Osteoblast (primary cell): ENCODE data around the gene PARM1. TPM values are rescaled to one million over a fixed set of nuclear protein-coding genes. Genes with fewer than 3 reads are reported as not detected.

Experiments used
- DNase-seq: peaks from one replicate; pipeline ENCODE4 v3.0.0; 2011; ENCODE audit warnings: low spot score, mixed read lengths; ENCODE audit not compliant: insufficient read length; ENCODE audit errors: missing footprints
- H2AFZ ChIP-seq: 2 replicates; pipeline ENCODE4 v1.6.0; 2011; ENCODE audit warnings: mild to moderate bottlenecking, low read length
- H3K27ac ChIP-seq: 2 replicates; pipeline ENCODE4 v1.5.1; 2011; ENCODE audit warnings: mild to moderate bottlenecking, low read depth, low read length, moderate library complexity
- H3K27me3 ChIP-seq: 2 replicates; pipeline ENCODE4 v1.6.0; 2012; ENCODE audit warnings: mild to moderate bottlenecking, control low read depth, inconsistent platforms, low read length, moderate library complexity; ENCODE audit not compliant: insufficient read depth
- H3K36me3 ChIP-seq: 2 replicates; pipeline ENCODE4 v1.5.1; 2011; ENCODE audit warnings: mild to moderate bottlenecking, low read length, control low read depth, moderate library complexity; ENCODE audit not compliant: insufficient read depth
- H3K4me1 ChIP-seq: 2 replicates; pipeline ENCODE4 v1.5.1; 2011; ENCODE audit warnings: mild to moderate bottlenecking, low read length, control low read depth, moderate library complexity; ENCODE audit not compliant: insufficient read depth
- H3K4me2 ChIP-seq: 2 replicates; pipeline ENCODE4 v1.6.0; 2011; ENCODE audit warnings: mild to moderate bottlenecking, low read length; ENCODE audit not compliant: insufficient read depth
- H3K4me3 ChIP-seq: fragments of 200-600 bp; sonication (generic); 3 replicates; pipeline ENCODE4 v1.5.1; 2012; ENCODE audit warnings: mild to moderate bottlenecking, low read length, inconsistent platforms; ENCODE audit not compliant: insufficient read depth
- H3K79me2 ChIP-seq: 2 replicates; pipeline ENCODE4 v1.6.0; 2012; ENCODE audit warnings: mild to moderate bottlenecking, low read length, control low read depth, inconsistent platforms; ENCODE audit not compliant: insufficient read depth
- H3K9me3 ChIP-seq: 2 replicates; pipeline ENCODE4 v1.5.1; 2011; ENCODE audit warnings: low read depth, low read length, control low read depth
- H4K20me1 ChIP-seq: 2 replicates; pipeline ENCODE4 v1.6.0; 2012; ENCODE audit warnings: mild to moderate bottlenecking, low read length, control low read depth; ENCODE audit not compliant: insufficient read depth
- CTCF ChIP-seq: IDR thresholded peaks from 2 replicates; pipeline ENCODE4 v1.5.1; 2011; ENCODE audit warnings: mild to moderate bottlenecking, low read depth, low read length, moderate library complexity; ENCODE audit errors: extremely low read depth
- total RNA-seq: library from RNA; depleted of rRNA; stranded (reverse); fragments of >200 nt; gene quantifications from 2 replicates; pipeline ENCODE4 v1.2.3, GENCODE V29; 2012

PARM1 gene
- total RNA-seq, 1 donor: not detected

GRCh38 chr4:74934016-74934831 is 1.3 kb downstream of the PARM1 start:
- H2AFZ ChIP-seq: peak overlapping the region; percentile 67
- H4K20me1 ChIP-seq: no peaks in the 10 kb centered on the region
- H3K36me3 ChIP-seq: no peaks in the 10 kb centered on the region
- DNase-seq: peak; percentile 68
- no peak for TF ChIP-seq CTCF
- H3K4me1 ChIP-seq: peaks cover 17% of the 10 kb centered on the region
- no peaks in the 10 kb centered on the region for H3K79me2 ChIP-seq
- peak overlapping the region; percentile 65 for H3K4me3 ChIP-seq
- H3K27me3 ChIP-seq: peaks cover 39% of the 10 kb centered on the region
- H3K4me2 ChIP-seq: peak overlapping the region; percentile 83
- no peaks in the 10 kb centered on the region for H3K9me3 ChIP-seq
- no peak overlapping the region for H3K27ac ChIP-seq

GRCh38 chr4:74934888-74935287 is 2.0 kb downstream of the PARM1 start:
- no peak overlapping the region for H3K4me2 ChIP-seq
- no peaks in the 10 kb centered on the region for H3K36me3 ChIP-seq
- H3K4me1 ChIP-seq: peaks cover 17% of the 10 kb centered on the region
- no peak for TF ChIP-seq CTCF
- no peak overlapping the region for H2AFZ ChIP-seq
- H3K4me3 ChIP-seq: no peak overlapping the region
- no peaks in the 10 kb centered on the region for H3K9me3 ChIP-seq
- H3K79me2 ChIP-seq: no peaks in the 10 kb centered on the region
- no peak for DNase-seq
- H3K27ac ChIP-seq: no peak overlapping the region
- no peaks in the 10 kb centered on the region for H4K20me1 ChIP-seq
- H3K27me3 ChIP-seq: peaks cover 39% of the 10 kb centered on the region

GRCh38 chr4:74941123-74941522 is 8.2 kb downstream of the PARM1 start:
- H3K9me3 ChIP-seq: no peaks in the 10 kb centered on the region
- H3K27ac ChIP-seq: no peak overlapping the region
- no peaks in the 10 kb centered on the region for H3K4me1 ChIP-seq
- no peak overlapping the region for H3K4me3 ChIP-seq
- no peaks in the 10 kb centered on the region for H3K27me3 ChIP-seq
- H3K36me3 ChIP-seq: no peaks in the 10 kb centered on the region
- TF ChIP-seq CTCF: no peak
- DNase-seq: no peak
- no peak overlapping the region for H2AFZ ChIP-seq
- H3K4me2 ChIP-seq: no peak overlapping the region
- no peaks in the 10 kb centered on the region for H3K79me2 ChIP-seq
- H4K20me1 ChIP-seq: no peaks in the 10 kb centered on the region

GRCh38 chr4:74942251-74942917 is 9.5 kb downstream of the PARM1 start:
- no peaks in the 10 kb centered on the region for H3K4me1 ChIP-seq
- no peaks in the 10 kb centered on the region for H3K36me3 ChIP-seq
- H4K20me1 ChIP-seq: no peaks in the 10 kb centered on the region
- no peaks in the 10 kb centered on the region for H3K27me3 ChIP-seq
- no peak for TF ChIP-seq CTCF
- no peak overlapping the region for H3K27ac ChIP-seq
- H3K9me3 ChIP-seq: no peaks in the 10 kb centered on the region
- DNase-seq: no peak
- H3K79me2 ChIP-seq: no peaks in the 10 kb centered on the region
- H2AFZ ChIP-seq: no peak overlapping the region
- no peak overlapping the region for H3K4me3 ChIP-seq
- no peak overlapping the region for H3K4me2 ChIP-seq
